Endothelial cell of umbilical vein (primary cell): ENCODE data around the gene TMUB2. TPM values are rescaled to one million over a fixed set of nuclear protein-coding genes. Genes with fewer than 3 reads are reported as not detected.

Source experiments
- BruUV-seq: library from RNA; stranded (reverse); fragments of 400-500 nt; replicated peaks from 2 replicates; lab custom pipeline; 2021; lab: Mats Ljungman, UMichigan
- CTCF ChIA-PET: fragments of 300-600, 350-600 bp; sonication (Branson Sonifier 250); formaldehyde crosslinking; loops from one replicate; lab custom pipeline; 2021; ENCODE audit warnings: antibody characterized with exemption, inconsistent platforms; lab: Charles Lee
- POLR2A ChIA-PET: fragments of 300-600, 350-600 bp; sonication (Branson Sonifier 250); formaldehyde crosslinking; loops from one replicate; lab custom pipeline; 2021; ENCODE audit warnings: antibody characterized with exemption, inconsistent platforms; lab: Charles Lee
- DNase-seq: peaks from one replicate; pipeline ENCODE4 v3.0.0-alpha.2; 2011; ENCODE audit warnings: low read depth, low spot score
- FAIRE-seq: peaks from 2 replicates; lab custom pipeline; 2011; peaks lifted over from hg19 to GRCh38; lab: Jason Lieb, UNC
- H2AFZ ChIP-seq: 2 replicates; pipeline ENCODE4 v1.6.0; 2012; ENCODE audit warnings: low read depth, low read length, control low read depth, inconsistent platforms
- H3K27ac ChIP-seq: 2 replicates; pipeline ENCODE4 v1.5.1; 2011; ENCODE audit warnings: low read depth, mild to moderate bottlenecking, control low read depth, low read length, moderate library complexity; ENCODE audit not compliant: insufficient read depth
- H3K27me3 ChIP-seq, 2 experiments: 2 replicates each; pipeline versions ENCODE4 v1.6.0 to v1.6.1; 2011; ENCODE audit warnings: low read length in 2 of 2, mixed read lengths in 1 of 2; ENCODE audit not compliant: control insufficient read depth in 2 of 2, insufficient read depth in 2 of 2
- H3K36me3 ChIP-seq, 2 experiments: 2 replicates in 1 of 2; 3 replicates in 1 of 2; pipeline ENCODE4 v1.5.1; 2011; ENCODE audit warnings: low read length in 2 of 2, mild to moderate bottlenecking in 1 of 2, moderate library complexity in 1 of 2; ENCODE audit not compliant: control insufficient read depth in 2 of 2, insufficient read depth in 2 of 2; ENCODE audit errors: extremely low read depth in 1 of 2
- H3K4me1 ChIP-seq: 3 replicates; pipeline ENCODE4 v1.5.1; 2011; ENCODE audit warnings: mild to moderate bottlenecking, low read length; ENCODE audit not compliant: control insufficient read depth, insufficient read depth; ENCODE audit errors: extremely low read depth
- H3K4me2 ChIP-seq: 2 replicates; pipeline ENCODE4 v1.6.1; 2011; ENCODE audit warnings: low read length, control low read depth, mixed read lengths; ENCODE audit not compliant: insufficient read depth
- H3K4me3 ChIP-seq, 3 experiments: fragments of 200-600 bp in 1 of 3; sonication (generic), shearing (Covaris generic) in 1 of 3; replicated peaks in 1 of 3; 2 replicates each; pipeline ENCODE4 v1.5.1; 2011 to 2016; ENCODE audit warnings: control low read depth in 3 of 3, low read length in 3 of 3, mild to moderate bottlenecking in 2 of 3, inconsistent platforms in 1 of 3, low read depth in 1 of 3, moderate library complexity in 1 of 3; ENCODE audit not compliant: insufficient read depth in 1 of 3
- H3K79me2 ChIP-seq: 2 replicates; pipeline ENCODE4 v1.6.0; 2012; ENCODE audit warnings: low read length, inconsistent platforms; ENCODE audit not compliant: control insufficient read depth, insufficient read depth
- H3K9ac ChIP-seq: replicated peaks from 2 replicates; pipeline ENCODE3; 2011; ENCODE audit warnings: low read length, control low read depth; ENCODE audit not compliant: insufficient read depth; ENCODE audit errors: extremely low read depth
- H3K9me1 ChIP-seq: replicated peaks from 3 replicates; pipeline ENCODE4 v1.6.0; 2011; ENCODE audit warnings: mild to moderate bottlenecking, low read length; ENCODE audit not compliant: control insufficient read depth, insufficient read depth; ENCODE audit errors: extremely low read depth
- H3K9me3 ChIP-seq: replicated peaks from 2 replicates; pipeline ENCODE4 v1.5.1; 2012; ENCODE audit warnings: low read length, inconsistent platforms; ENCODE audit not compliant: control insufficient read depth, insufficient read depth
- H4K20me1 ChIP-seq: replicated peaks from 2 replicates; pipeline ENCODE3; 2011; ENCODE audit warnings: mild to moderate bottlenecking, low read length; ENCODE audit not compliant: control insufficient read depth, insufficient read depth; ENCODE audit errors: extremely low read depth
- EZH2 ChIP-seq: IDR thresholded peaks from 2 replicates; pipeline ENCODE4 v1.6.1; 2012; ENCODE audit warnings: borderline replicate concordance, low read depth, mild to moderate bottlenecking, moderate library complexity, low read length, inconsistent platforms; ENCODE audit not compliant: severe bottlenecking
- FOS ChIP-seq: IDR thresholded peaks from 2 replicates; pipeline ENCODE4 v1.6.1; 2011; ENCODE audit warnings: mild to moderate bottlenecking, low read length, moderate library complexity, borderline replicate concordance; ENCODE audit not compliant: insufficient read depth
- GATA2 ChIP-seq: IDR thresholded peaks from 2 replicates; pipeline ENCODE4 v1.7.0; 2011; ENCODE audit warnings: low read depth, mild to moderate bottlenecking, moderate library complexity, mixed read lengths, low read length; ENCODE audit not compliant: insufficient read length, insufficient read depth
- JUN ChIP-seq: IDR thresholded peaks from 2 replicates; pipeline ENCODE4 v1.6.1; 2011; ENCODE audit warnings: borderline replicate concordance, low read depth; ENCODE audit not compliant: insufficient read length, insufficient read depth
- MYC ChIP-seq: IDR thresholded peaks from one replicate; pipeline ENCODE4 v1.6.1; 2011; ENCODE audit warnings: mild to moderate bottlenecking, low read depth, low read length
- POLR2A ChIP-seq: IDR thresholded peaks from 2 replicates; pipeline ENCODE4 v1.6.1; 2012; ENCODE audit warnings: low read depth, mild to moderate bottlenecking, control low read depth, low read length
- POLR2AphosphoS5 ChIP-seq: IDR thresholded peaks from 2 replicates; pipeline ENCODE4 v1.6.1; 2012; ENCODE audit warnings: low read depth, mild to moderate bottlenecking, control low read depth, low read length, moderate library complexity; ENCODE audit not compliant: insufficient read depth
- dilution Hi-C: fragments of 300-500 bp; cut with MboI; formaldehyde crosslinking; loops from one replicate; pipeline ENCODE4 v1.15.0; 2019; ENCODE audit warnings: low sequenced_read_pairs; ENCODE audit not compliant: extremely low pct_ligation_motif_present
- intact Hi-C: fragments of 100-400 bp; cut with micrococcal nuclease; formaldehyde crosslinking; loops from one replicate; pipeline ENCODE4 v1.10.0; 2022
- polyA plus RNA-seq, 4 experiments: library from polyadenylated mRNA; depleted of rRNA in 3 of 4; stranded (reverse) in 3 of 4; unstranded in 1 of 4; fragments of >200 nt; gene quantifications; 2 replicates each; pipeline versions ENCODE4 v1.2.1 to v1.2.3, GENCODE V29; 2011 to 2012; ENCODE audit warnings: missing spikeins in 1 of 4
- total RNA-seq: library from RNA; stranded (reverse); gene quantifications from 2 replicates; pipeline ENCODE4 v1.2.3, GENCODE V29; 2021
- TF ChIP-seq, protein P1 (sequence below), 2 donors: IDR thresholded peaks; 1 replicate in 1 of 2; 2 replicates in 1 of 2; pipeline ENCODE4 v1.5.1; 2011; ENCODE audit warnings: low read length in 2 of 2, mild to moderate bottlenecking in 2 of 2, moderate library complexity in 2 of 2, control low read depth in 1 of 2, inconsistent platforms in 1 of 2, low read depth in 1 of 2; ENCODE audit not compliant: insufficient read depth in 1 of 2; ENCODE audit errors: extremely low read depth in 1 of 2
- TF ChIP-seq, protein P2 (sequence below): IDR thresholded peaks from 2 replicates; pipeline ENCODE4 v1.6.1; 2011; ENCODE audit not compliant: insufficient read depth, insufficient read length

The TMUB2 gene
- total and polyA plus RNA-seq, 2 donors (not counting 3 experiments of a cell fraction or from before 2014, with no cell fraction given): 43.6 to 72.5 TPM

DNA sequence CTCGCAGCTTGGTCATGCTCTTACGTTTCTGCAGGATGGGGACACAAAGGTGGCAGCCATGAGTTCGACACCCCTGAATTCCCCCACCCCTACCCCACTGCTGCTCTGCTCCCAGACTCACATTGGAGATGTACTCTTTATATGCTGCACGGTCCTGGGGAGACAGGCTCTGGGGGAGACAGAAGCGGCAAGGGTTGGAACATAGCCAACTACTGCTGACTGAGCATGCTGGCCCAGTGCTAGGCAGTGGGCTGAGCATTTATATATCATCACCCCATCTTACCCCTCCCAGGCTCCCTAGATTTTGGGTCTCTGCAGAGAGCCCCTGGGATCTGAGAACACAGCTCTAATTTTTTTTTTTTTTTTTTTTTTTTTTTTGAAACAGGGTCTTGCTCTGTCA lies 21.0 kb downstream of the TMUB2 start:
- ChIA-PET CTCF (interaction anchor here (1.0 kb wide), 2 partner anchors 122 to 138 kb away, joined by 3 read pairs; no protein-coding TSS in a partner anchor), POLR2A (no interaction called here)
- dilution Hi-C loops: no loop called here
- peaks cover 13% of the 10 kb centered on the region for H3K4me1 ChIP-seq
- DNase-seq: no peak
- H3K27me3 ChIP-seq: no peaks in the 10 kb centered on the region
- H3K27ac ChIP-seq: no peak overlapping the region
- peaks cover 8 to 31% of the 10 kb centered on the region in 2 experiments for H3K36me3 ChIP-seq
- no peak overlapping the region for H3K9ac ChIP-seq
- H2AFZ ChIP-seq: no peak overlapping the region
- intact Hi-C loops: no loop called here
- no peaks in the 10 kb centered on the region for H3K79me2 ChIP-seq
- H3K4me3 ChIP-seq: no peak overlapping the region
- no peak for FAIRE-seq
- no TSS peak for BruUV-seq
- no peaks in the 10 kb centered on the region for H3K9me1 ChIP-seq
- H3K9me3 ChIP-seq: no peaks in the 10 kb centered on the region
- TF ChIP-seq, protein P1, sequence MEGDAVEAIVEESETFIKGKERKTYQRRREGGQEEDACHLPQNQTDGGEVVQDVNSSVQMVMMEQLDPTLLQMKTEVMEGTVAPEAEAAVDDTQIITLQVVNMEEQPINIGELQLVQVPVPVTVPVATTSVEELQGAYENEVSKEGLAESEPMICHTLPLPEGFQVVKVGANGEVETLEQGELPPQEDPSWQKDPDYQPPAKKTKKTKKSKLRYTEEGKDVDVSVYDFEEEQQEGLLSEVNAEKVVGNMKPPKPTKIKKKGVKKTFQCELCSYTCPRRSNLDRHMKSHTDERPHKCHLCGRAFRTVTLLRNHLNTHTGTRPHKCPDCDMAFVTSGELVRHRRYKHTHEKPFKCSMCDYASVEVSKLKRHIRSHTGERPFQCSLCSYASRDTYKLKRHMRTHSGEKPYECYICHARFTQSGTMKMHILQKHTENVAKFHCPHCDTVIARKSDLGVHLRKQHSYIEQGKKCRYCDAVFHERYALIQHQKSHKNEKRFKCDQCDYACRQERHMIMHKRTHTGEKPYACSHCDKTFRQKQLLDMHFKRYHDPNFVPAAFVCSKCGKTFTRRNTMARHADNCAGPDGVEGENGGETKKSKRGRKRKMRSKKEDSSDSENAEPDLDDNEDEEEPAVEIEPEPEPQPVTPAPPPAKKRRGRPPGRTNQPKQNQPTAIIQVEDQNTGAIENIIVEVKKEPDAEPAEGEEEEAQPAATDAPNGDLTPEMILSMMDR (IDR thresholded peaks at IDR 0.05; ENCODE audit: extremely low read depth in 1 of 2, insufficient read depth in 1 of 2, low read depth in 1 of 2, low read length in 2 of 2): no peak
- no peak for TF ChIP-seq MYC
- TF ChIP-seq GATA2: no peak
- no peak for TF ChIP-seq JUN
- TF ChIP-seq POLR2AphosphoS5: no peak
- TF ChIP-seq FOS: no peak
- no peak for TF ChIP-seq POLR2A
- no peak for TF ChIP-seq EZH2
- TF ChIP-seq, protein P2, sequence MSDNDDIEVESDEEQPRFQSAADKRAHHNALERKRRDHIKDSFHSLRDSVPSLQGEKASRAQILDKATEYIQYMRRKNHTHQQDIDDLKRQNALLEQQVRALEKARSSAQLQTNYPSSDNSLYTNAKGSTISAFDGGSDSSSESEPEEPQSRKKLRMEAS: no peak
- no peaks in the 10 kb centered on the region for H4K20me1 ChIP-seq
- no peak overlapping the region for H3K4me2 ChIP-seq
